GM19328 (cell line): ENCODE results near the gene CNTN2.

Experiments
- ATAC-seq: cut with Tn5 transposase; IDR thresholded peaks from one replicate; pipeline ENCODE4 v1.9.1; 2021; ENCODE audit warnings: mild to moderate bottlenecking, moderate library complexity; ENCODE audit not compliant: unreplicated experiment

The CNTN2 gene

DNA sequence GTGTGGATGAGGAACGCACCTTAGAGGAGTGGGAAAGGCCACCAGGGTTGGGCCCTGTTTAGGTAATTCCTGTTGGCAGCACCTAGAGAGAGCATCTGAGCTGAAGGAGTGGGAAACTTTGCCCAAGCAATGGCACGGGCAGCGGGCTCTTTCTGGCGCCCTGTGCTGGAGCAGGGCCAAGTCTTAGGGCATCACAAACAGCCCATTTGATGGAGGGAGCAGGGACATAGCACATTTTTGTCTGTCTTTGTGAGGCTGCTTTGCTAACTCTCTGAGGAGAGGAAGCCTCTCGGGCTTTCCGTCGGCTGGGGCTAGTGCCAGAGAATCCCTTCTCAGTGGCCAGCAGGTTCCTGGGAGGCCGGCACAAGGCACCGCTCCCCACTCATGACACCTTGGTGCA is 22.5 kb upstream of the CNTN2 start:
- ATAC-seq = no peak

- no peak for ATAC-seq
These were observed 18.3 kb upstream of the CNTN2 start for GRCh38 chr1:205024679-205025078.

DNA sequence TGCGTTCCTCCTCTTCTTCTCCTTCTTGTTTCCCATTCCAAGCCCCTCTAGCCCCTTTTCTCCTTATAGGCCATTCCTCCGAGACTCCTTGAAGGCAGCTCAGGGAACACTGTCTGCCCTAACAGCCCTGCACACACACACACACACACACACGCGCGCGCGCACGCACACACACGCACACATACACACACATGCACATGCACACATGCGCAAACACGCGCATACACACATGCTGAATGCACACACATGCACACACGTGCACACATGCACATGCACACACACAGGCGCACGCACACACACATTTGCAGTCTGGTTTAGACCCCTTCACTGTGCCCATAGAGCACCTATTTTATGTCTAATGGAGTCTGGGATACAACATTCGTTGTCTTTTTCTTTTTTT is 17.8 kb upstream of the CNTN2 start:
- no peak for ATAC-seq

- no peak for ATAC-seq
These were observed 16.8 kb upstream of the CNTN2 start for GRCh38 chr1:205026181-205026580.

GRCh38 chr1:205028390-205028789 is 14.6 kb upstream of the CNTN2 start:
- no peak for ATAC-seq

DNA sequence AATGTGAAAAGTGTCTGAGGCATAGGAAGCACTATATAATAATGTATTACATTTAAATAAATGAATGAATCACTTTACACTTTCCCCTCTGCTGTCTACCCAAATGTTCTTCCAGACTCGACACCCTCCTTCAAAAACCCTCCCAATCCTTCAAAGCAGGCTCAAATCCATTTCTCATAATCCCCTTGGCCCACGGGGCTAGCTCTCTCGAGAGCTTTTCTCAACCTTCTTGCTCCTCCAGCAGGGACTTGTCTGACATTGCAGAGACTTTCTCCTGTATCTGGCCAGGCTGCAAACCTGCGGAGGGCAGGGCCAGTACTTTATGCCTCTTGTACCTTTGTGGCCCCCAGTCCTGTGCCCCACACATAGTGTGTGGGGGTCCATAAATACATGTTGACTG is 14.1 kb upstream of the CNTN2 start:
- ATAC-seq = no peak

- no peak for ATAC-seq
These were observed 12.8 kb upstream of the CNTN2 start for GRCh38 chr1:205030241-205030640.

GRCh38 chr1:205030896-205031295 is 12.1 kb upstream of the CNTN2 start:
- ATAC-seq = no peak

GRCh38 chr1:205032508-205032907 is 10.5 kb upstream of the CNTN2 start:
- no peak for ATAC-seq

- ATAC-seq = no peak
These were observed 5.5 kb upstream of the CNTN2 start for GRCh38 chr1:205037539-205037938.

- ATAC-seq = no peak
These were observed 4.8 kb upstream of the CNTN2 start for GRCh38 chr1:205038132-205038786.

DNA sequence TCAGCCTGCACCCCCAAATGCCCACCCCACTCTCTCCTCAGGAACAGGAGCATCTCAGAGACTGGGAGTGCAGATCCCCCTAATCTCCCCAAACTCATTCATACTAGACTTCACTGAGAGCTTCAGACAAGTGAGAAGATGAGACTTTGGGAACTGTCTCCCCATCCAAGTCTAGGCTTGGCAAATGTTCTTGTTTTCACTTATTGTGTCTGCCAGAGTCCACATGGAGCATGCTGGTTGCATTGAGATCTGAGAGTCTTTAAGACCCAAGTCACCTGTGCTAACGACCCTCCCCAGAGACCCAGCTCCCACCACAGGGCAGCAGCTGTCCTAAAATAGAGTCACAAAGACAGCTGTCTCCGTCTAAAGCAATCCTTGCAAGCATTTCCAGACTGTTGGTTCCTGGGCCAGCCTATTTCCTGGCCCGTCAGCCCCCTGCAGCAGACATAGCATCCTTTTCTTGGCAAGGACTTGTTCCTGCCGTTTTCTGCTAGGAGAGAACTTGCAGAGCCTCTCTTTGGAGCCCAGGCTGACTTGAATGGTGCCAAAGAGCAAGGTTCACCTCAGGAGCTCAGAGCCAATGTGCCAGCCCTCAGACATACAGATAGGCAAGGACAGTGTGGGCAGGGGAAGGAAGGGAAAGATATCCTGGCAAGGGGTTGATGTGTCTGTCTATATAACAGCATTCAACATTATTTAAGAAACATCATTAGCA is 1.9 kb upstream of the CNTN2 start:
- no peak for ATAC-seq

GRCh38 chr1:205041998-205042910 is 758 bp upstream of the CNTN2 start:
- no peak for ATAC-seq

DNA sequence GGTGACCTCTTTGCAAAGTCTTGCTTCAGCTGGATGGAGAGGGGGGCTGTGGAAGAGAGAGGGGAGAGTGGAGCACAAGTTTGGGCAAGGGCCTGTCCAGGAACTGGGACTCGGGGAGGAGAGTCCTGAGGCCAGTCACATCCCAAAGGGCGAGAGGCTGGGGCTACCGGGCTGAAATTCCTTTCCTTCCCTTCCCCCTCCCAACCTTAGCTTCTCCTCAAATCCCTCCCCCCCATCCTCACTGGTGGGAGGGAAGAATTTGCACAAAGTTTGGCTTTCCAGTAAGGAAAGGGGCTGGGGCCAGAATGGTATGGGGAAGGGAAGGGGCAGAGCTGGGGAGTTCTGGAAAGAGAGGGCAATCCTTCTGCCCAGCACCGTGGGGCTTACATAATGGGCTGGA is 854 bp downstream of the CNTN2 start:
- no peak for ATAC-seq

DNA sequence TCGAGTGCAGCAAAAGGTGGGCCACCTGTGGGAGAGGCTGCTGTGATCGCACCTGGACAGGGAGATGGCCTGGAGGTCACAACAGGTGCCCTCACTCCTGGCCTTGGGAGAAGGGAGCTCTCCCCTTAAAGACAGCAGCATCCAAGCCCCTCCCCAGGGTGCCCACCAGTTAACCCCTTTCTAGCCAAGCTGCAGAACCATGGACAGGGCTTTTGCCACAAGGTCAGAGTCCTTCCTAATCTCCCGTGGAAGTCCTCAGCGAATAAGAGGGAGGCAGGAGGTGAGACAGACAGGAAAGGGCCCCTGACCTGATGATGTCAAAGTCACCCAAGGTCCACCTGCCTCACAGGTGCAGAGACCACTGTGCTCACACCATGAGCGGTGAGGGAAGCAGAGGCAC is 1.7 kb downstream of the CNTN2 start:
- no peak for ATAC-seq

DNA sequence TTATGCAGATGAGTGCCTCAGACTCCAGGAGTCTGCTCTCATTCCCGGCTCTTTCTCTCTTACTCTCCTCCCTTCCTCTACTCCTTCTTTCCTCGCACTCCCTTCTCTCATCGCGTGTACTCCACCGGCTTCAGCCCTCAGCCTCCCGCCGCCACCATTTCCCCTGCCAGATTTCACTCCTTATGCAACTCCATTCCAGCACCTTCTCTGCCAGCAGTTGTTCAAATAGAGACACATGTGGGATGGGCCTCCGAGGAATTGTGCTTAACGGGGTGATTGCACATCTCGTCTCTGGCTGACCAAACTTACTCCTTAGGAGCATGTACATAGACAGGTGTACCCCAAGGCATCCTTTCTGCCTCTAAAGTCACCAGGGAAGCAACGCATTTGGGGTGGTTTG is 2.1 kb downstream of the CNTN2 start:
- ATAC-seq = no peak

GRCh38 chr1:205046870-205047269 is 3.9 kb downstream of the CNTN2 start:
- ATAC-seq = no peak

DNA sequence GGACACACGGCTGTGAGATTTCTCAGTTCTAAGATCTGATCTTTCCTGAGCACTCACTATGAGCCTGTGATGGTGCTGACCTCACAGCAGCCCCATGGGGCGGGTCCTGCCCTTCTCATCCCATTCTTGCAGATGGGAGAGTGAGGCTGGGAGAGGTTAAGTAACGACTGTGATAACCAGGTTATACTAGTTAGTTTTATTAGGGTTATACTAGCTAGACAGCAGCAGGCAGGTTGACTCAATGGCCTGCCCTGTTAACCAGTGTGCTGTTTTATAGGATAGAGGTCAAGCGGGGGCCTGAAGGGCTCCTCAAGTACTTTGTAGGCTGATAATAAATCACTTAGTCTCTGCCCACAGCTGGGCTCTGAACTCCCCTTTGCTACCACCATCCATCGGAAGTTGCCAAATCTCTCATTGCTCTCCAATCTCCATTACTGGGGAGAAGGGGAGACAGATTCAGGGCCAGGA is 4.8 kb downstream of the CNTN2 start:
- ATAC-seq = no peak

GRCh38 chr1:205048382-205048781 is 5.4 kb downstream of the CNTN2 start:
- ATAC-seq = no peak

DNA sequence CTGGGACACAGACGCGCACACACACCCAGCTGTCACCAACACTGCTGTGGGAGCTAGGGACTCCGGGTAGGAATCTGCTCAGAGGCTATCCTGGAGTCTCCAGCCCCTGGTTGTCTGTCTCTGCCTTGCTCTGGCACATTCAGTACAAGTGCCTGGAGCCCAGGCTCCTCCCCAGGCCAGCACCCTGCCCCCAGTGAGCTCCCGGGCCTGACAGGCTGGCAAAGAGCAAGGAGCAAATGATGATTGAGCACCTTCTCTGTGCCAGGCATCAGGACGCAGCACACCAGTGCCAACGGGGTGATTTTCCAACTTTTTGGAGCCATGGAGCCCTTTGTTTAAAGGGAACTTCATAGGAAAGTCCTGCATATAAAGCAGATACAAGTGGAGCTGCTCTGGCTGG is 6.5 kb downstream of the CNTN2 start:
- ATAC-seq = no peak

- no peak for ATAC-seq
These were observed 9.7 kb downstream of the CNTN2 start for GRCh38 chr1:205052690-205053089.

DNA sequence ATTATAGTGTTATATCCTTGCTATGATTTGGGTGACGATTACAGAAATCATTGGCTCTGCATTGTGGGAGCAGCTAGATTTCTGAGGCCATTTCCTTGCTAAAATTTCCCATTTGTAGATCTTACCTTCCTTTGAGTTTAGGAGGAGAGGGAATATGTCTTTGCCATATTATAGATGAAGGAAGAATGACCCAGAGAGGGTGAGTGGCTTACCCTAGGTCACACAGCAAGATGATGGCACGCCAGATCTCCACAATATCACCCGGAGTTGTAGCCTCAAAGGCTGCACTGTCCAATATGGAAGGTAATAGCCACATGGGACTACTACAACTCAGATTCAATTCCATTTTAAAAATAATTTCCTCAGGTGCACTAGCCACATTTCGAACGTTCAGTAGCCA is 10.3 kb downstream of the CNTN2 start:
- ATAC-seq = no peak
